SK-N-SH (cell line): ENCODE data around the gene PLD3. TPM values are rescaled to one million over a fixed set of nuclear protein-coding genes. Genes with fewer than 3 reads are reported as not detected.

ENCODE experiments used
- CTCF ChIA-PET: fragments of 300-600, 350-600 bp; formaldehyde crosslinking; extraction: SDS; loops from one replicate; lab custom pipeline; 2021; lab: Yijun Ruan, JAX
- POLR2A ChIA-PET: fragments of 350-600 bp; sonication (Branson Sonifier 250); formaldehyde crosslinking; extraction: SDS; loops from one replicate; lab custom pipeline; 2020; ENCODE audit warnings: antibody characterized with exemption, inconsistent platforms; lab: Yijun Ruan, JAX
- DNase-seq: peaks from one replicate; pipeline ENCODE4 v3.0.0; 2012
- H2AFZ ChIP-seq: fragments of 200-600 bp; sonication (generic); 2 replicates; pipeline ENCODE4 v1.8.1; 2016; ENCODE audit warnings: antibody characterized with exemption, mild to moderate bottlenecking, low read depth
- H3F3A ChIP-seq: fragments of 200-600 bp; sonication (generic); replicated peaks from 2 replicates; pipeline ENCODE3; 2016; ENCODE audit warnings: antibody characterized with exemption, mild to moderate bottlenecking; ENCODE audit not compliant: insufficient read depth
- H3K27ac ChIP-seq, 2 experiments: fragments of 200-500 bp in 1 of 2; fragments of 200-600 bp in 1 of 2; sonication (Bioruptor generic) in 1 of 2; sonication (generic), shearing (Covaris generic) in 1 of 2; 2 replicates each; pipeline versions ENCODE4 v1.5.1 to v1.6.1; 2014 to 2016; ENCODE audit warnings: low read depth in 2 of 2, inconsistent platforms in 1 of 2, low read length in 1 of 2, mild to moderate bottlenecking in 1 of 2, mixed read lengths in 1 of 2
- H3K27me3 ChIP-seq: fragments of 200-600 bp; sonication (generic), shearing (Covaris generic); 2 replicates; pipeline ENCODE4 v1.6.1; 2016; ENCODE audit warnings: mixed run types; ENCODE audit not compliant: insufficient read depth
- H3K36me3 ChIP-seq, 2 experiments: fragments of 200-500 bp in 1 of 2; fragments of 200-600 bp in 1 of 2; sonication (Bioruptor generic) in 1 of 2; sonication (generic) in 1 of 2; replicated peaks in 1 of 2; 2 replicates each; pipeline versions ENCODE3 to v1.5.1; 2014 to 2016; ENCODE audit warnings: low read length in 1 of 2, mild to moderate bottlenecking in 1 of 2; ENCODE audit not compliant: insufficient read depth in 2 of 2, control insufficient read depth in 1 of 2
- H3K4me1 ChIP-seq, 2 experiments: fragments of 200-500 bp in 1 of 2; fragments of 200-600 bp in 1 of 2; sonication (Bioruptor generic) in 1 of 2; sonication (generic), shearing (Covaris generic) in 1 of 2; 2 replicates each; pipeline versions ENCODE4 v1.5.1 to v1.6.1; 2014 to 2016; ENCODE audit warnings: low read depth in 1 of 2, low read length in 1 of 2, mixed run types in 1 of 2; ENCODE audit not compliant: insufficient read depth in 2 of 2, control insufficient read depth in 1 of 2
- H3K4me2 ChIP-seq: fragments of 200-600 bp; sonication (generic), shearing (Covaris generic); 2 replicates; pipeline ENCODE4 v1.6.1; 2017; ENCODE audit warnings: mixed run types
- H3K4me3 ChIP-seq, 2 experiments: fragments of 200-500 bp in 1 of 2; fragments of 200-600 bp in 1 of 2; sonication (Bioruptor generic) in 1 of 2; sonication (generic), shearing (Covaris generic) in 1 of 2; 2 replicates each; pipeline versions ENCODE4 v1.5.1 to v1.8.1; 2014 to 2016; ENCODE audit warnings: low read depth in 2 of 2, inconsistent platforms in 1 of 2, low read length in 1 of 2, mild to moderate bottlenecking in 1 of 2, mixed read lengths in 1 of 2, moderate library complexity in 1 of 2
- H3K79me2 ChIP-seq: fragments of 200-600 bp; sonication (generic); 2 replicates; pipeline ENCODE4 v1.8.1; 2017; ENCODE audit warnings: mild to moderate bottlenecking; ENCODE audit not compliant: insufficient read depth
- H3K9ac ChIP-seq: fragments of 200-600 bp; sonication (generic); 2 replicates; pipeline ENCODE4 v1.6.1; 2017; ENCODE audit warnings: mixed run types
- H3K9me2 ChIP-seq: fragments of 200-600 bp; sonication (generic); 2 replicates; pipeline ENCODE4 v1.6.1; 2017; ENCODE audit warnings: mixed run types
- H3K9me3 ChIP-seq: fragments of 200-600 bp; sonication (generic); 2 replicates; pipeline ENCODE4 v1.6.1; 2017; ENCODE audit warnings: mixed run types, mild to moderate bottlenecking, moderate library complexity
- H4K20me1 ChIP-seq: fragments of 200-600 bp; sonication (generic); 2 replicates; pipeline ENCODE4 v1.6.1; 2017; ENCODE audit warnings: mild to moderate bottlenecking, mixed run types; ENCODE audit not compliant: insufficient read depth
- CHD2 ChIP-seq: fragments of 150-350 bp; IDR thresholded peaks from 2 replicates; pipeline ENCODE4 v1.6.1; 2018; ENCODE audit warnings: low read length; ENCODE audit not compliant: partially characterized antibody
- ELF1 ChIP-seq: IDR thresholded peaks from 2 replicates; pipeline ENCODE4 v1.4.0; 2012
- EP300 ChIP-seq, 2 experiments: IDR thresholded peaks; 2 replicates each; pipeline versions ENCODE4 v1.4.0 to v1.6.1; 2012; ENCODE audit warnings: borderline replicate concordance in 1 of 2, low read depth in 1 of 2, low read length in 1 of 2
- FOXJ3 ChIP-seq: sonication (generic); formaldehyde crosslinking; IDR thresholded peaks from 2 replicates; pipeline ENCODE4 v1.5.1; 2020; ENCODE audit warnings: mild to moderate bottlenecking, missing genetic modification reagents
- MEF2A ChIP-seq: IDR thresholded peaks from 2 replicates; pipeline ENCODE4 v1.4.0; 2012; ENCODE audit warnings: low read depth, borderline replicate concordance
- MXI1 ChIP-seq: IDR thresholded peaks from 2 replicates; pipeline ENCODE4 v1.6.1; 2012; ENCODE audit warnings: mild to moderate bottlenecking, low read depth, low read length, improper control_type of control experiment
- NFIC ChIP-seq: IDR thresholded peaks from 2 replicates; pipeline ENCODE4 v1.4.0; 2012; ENCODE audit warnings: borderline replicate concordance
- NRF1 ChIP-seq: IDR thresholded peaks from 2 replicates; pipeline ENCODE4 v1.6.1; 2012; ENCODE audit warnings: low read depth, mild to moderate bottlenecking, low read length
- POLR2AphosphoS5 ChIP-seq: IDR thresholded peaks from 2 replicates; pipeline ENCODE4 v1.6.1; 2012; ENCODE audit warnings: low read depth, low read length
- RAD21 ChIP-seq: IDR thresholded peaks from 2 replicates; pipeline ENCODE4 v1.6.1; 2012; ENCODE audit warnings: mild to moderate bottlenecking, low read length
- RCOR1 ChIP-seq: fragments of 150-350 bp; IDR thresholded peaks from 2 replicates; pipeline ENCODE4 v1.6.1; 2017; ENCODE audit warnings: antibody characterized with exemption, low read length
- REST ChIP-seq: IDR thresholded peaks from 2 replicates; pipeline ENCODE4 v1.6.1; 2012; ENCODE audit warnings: mild to moderate bottlenecking, low read depth, low read length, moderate library complexity
- RXRA ChIP-seq: IDR thresholded peaks from 2 replicates; pipeline ENCODE4 v1.4.0; 2012; ENCODE audit warnings: low read depth, mild to moderate bottlenecking, borderline replicate concordance
- TAF1 ChIP-seq: IDR thresholded peaks from 2 replicates; pipeline ENCODE4 v1.6.1; 2012; ENCODE audit warnings: low read depth, mild to moderate bottlenecking, low read length, moderate library complexity, borderline replicate concordance
- USF1 ChIP-seq: IDR thresholded peaks from 2 replicates; pipeline ENCODE4 v1.4.0; 2012; ENCODE audit warnings: low read depth, borderline replicate concordance
- USF2 ChIP-seq: fragments of 150-350 bp; IDR thresholded peaks from 2 replicates; pipeline ENCODE4 v1.6.1; 2017; ENCODE audit warnings: antibody characterized with exemption, low read length, low read depth, borderline replicate concordance
- YY1 ChIP-seq: IDR thresholded peaks from 2 replicates; pipeline ENCODE4 v1.4.0; 2012; ENCODE audit warnings: low read depth, mild to moderate bottlenecking
- WGBS: methylation state at CpG from one replicate; pipeline ENCODE4 v1.1.6; 2017; ENCODE audit warnings: low lambda C conversion rate; 5-methylcytosine and 5-hydroxymethylcytosine counted together
- polyA plus RNA-seq, 3 experiments: library from polyadenylated mRNA; depleted of rRNA; stranded (reverse); fragments of >200 nt; gene quantifications; 2 replicates each; pipeline ENCODE4 v1.2.3, GENCODE V29; 2012

PLD3 gene
- polyA plus RNA-seq, 1 of the 3 experiments (the other 2 are of a cell fraction), result 511 TPM

DNA sequence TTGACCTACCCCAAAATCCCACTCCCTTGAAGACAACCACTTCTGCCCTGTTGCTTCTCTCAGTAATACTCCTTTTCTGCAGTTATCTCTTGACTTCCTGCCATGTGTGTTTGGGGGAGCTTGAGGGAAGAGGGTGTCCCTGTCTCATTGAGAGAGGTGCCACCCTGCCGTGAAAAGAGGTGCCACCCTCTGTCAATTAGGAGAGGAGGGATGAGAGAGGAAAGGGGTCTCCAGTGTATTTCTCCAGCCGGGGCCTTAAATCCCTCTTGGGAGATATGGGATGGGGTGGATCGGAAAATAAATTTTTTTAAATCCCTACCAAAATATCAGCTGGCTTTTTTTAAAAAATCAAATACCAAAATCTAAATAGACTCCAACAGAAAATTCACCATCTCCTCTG, 16.5 kb downstream of the PLD3 start:
- Histone ChIP-seq H3K36me3 (peaks cover 6 to 14% of the 10 kb centered on the region in 2 experiments), H3K79me2 (peaks cover 9% of the 10 kb centered on the region; the same call in 1 of the 2 replicates), H3K9me3 (no peaks in the 10 kb centered on the region), H4K20me1 (no peaks in the 10 kb centered on the region), H3K4me2 (peak overlapping the region; percentile 88), H2AFZ (peak overlapping the region; percentile 95), H3K4me3 (peak overlapping the region; percentile 49 to 66; a peak in 2 of 4 replicates), H3K4me1 (peaks cover 0 to 14% of the 10 kb centered on the region in 2 experiments; a peak in 2 of 4 replicates), H3K27ac (peak overlapping the region in 1 of 2 experiments; percentile 70; a peak in 1 of 4 replicates), H3K27me3 (no peaks in the 10 kb centered on the region), H3F3A (peaks cover 7% of the 10 kb centered on the region), H3K9me2 (no peaks in the 10 kb centered on the region), H3K9ac (peak overlapping the region; percentile 65)
- POLR2A ChIA-PET, result interaction anchor here (0.6 to 2.3 kb wide), 3 partner anchors 39 to 61 kb away, joined by 3 to 10 read pairs (median 6); partner anchors contain the start of gene SERTAD1
- WGBS, result 74% methylated on average over 3 of the region's 3 CpGs
- CTCF ChIA-PET, result interaction anchor here (1.7 to 2.3 kb wide), 3 partner anchors 39 to 60 kb away, joined by 4 to 12 read pairs (median 6); no protein-coding TSS in a partner anchor
- DNase-seq, result peak; percentile 26
- TF ChIP-seq USF1, result no peak
- no peak for TF ChIP-seq ELF1

GRCh38 chr19:40365613-40366401, 17.3 kb downstream of the PLD3 start:
- DNase-seq, result peak; percentile 99
- H3K4me2 ChIP-seq, result peak overlapping the region; percentile 88
- 16% methylated on average over 26 of the region's 28 CpGs for WGBS
- H3F3A ChIP-seq, result peaks cover 7% of the 10 kb centered on the region
- H3K79me2 ChIP-seq, result peaks cover 9% of the 10 kb centered on the region; the same call in 1 of the 2 replicates
- H3K36me3 ChIP-seq, result peaks cover 7 to 14% of the 10 kb centered on the region in 2 experiments
- no peaks in the 10 kb centered on the region for H3K27me3 ChIP-seq
- H3K27ac ChIP-seq, result peak overlapping the region in 1 of 2 experiments; percentile 70; a peak in 2 of 4 replicates
- no peaks in the 10 kb centered on the region for H3K9me2 ChIP-seq
- CTCF ChIA-PET, result interaction anchor here (1.0 to 2.3 kb wide), 5 partner anchors 15 to 61 kb away, joined by 3 to 12 read pairs (median 4); no protein-coding TSS in a partner anchor
- no peaks in the 10 kb centered on the region for H4K20me1 ChIP-seq
- no peaks in the 10 kb centered on the region for H3K9me3 ChIP-seq
- H2AFZ ChIP-seq, result peak overlapping the region; percentile 95
- H3K4me3 ChIP-seq, result peak overlapping the region; percentile 49 to 66
- TF ChIP-seq NRF1 (peak; percentile 73), NFIC (no peak), MEF2A (no peak), CHD2 (peak; percentile 75), EP300 (IDR thresholded peaks at IDR 0.05; ENCODE audit: borderline replicate concordance in 1 of 2, low read depth in 1 of 2, low read length in 1 of 2) (no peak), MXI1 (no peak; the same call in 1 of the 2 replicates), REST (no peak), YY1 (no peak), TAF1 (peak; percentile 79), USF1 (no peak), RAD21 (no peak), POLR2AphosphoS5 (peak; percentile 94), RCOR1 (0 out of 2 replicates have a peak, but pooled peaks have one; percentile 10), RXRA (no peak), FOXJ3 (CRISPR knock-in tag) (no peak), USF2 (no peak)
- TF ChIP-seq, all 33 proteins: peak for 5
- peaks cover 0 to 14% of the 10 kb centered on the region in 2 experiments; a peak in 2 of 4 replicates for H3K4me1 ChIP-seq
- POLR2A ChIA-PET, result interaction anchor here (0.6 to 2.3 kb wide), 7 partner anchors 8 to 81 kb away, joined by 3 to 10 read pairs (median 4); partner anchors contain the start of genes C19orf47, PLD3 and SERTAD1
- peak overlapping the region; percentile 65 for H3K9ac ChIP-seq
